GM12878 (cell line): ENCODE measurements around the gene ADCY1. TPM values are rescaled to one million over a fixed set of nuclear protein-coding genes. Genes with fewer than 3 reads are reported as not detected.
A peak's percentile ranks its signal among the peaks of the same experiment; 100 is the strongest.

Source experiments
- ATAC-seq: fragments of 200-7000 bp; cut with Tn5 transposase; 3 replicates; pipeline ENCODE4 v1.9.1; 2020; ENCODE audit warnings: mild to moderate bottlenecking, moderate library complexity
- BruUV-seq: library from RNA; stranded (reverse); fragments of 400-500 nt; replicated peaks from 2 replicates; lab custom pipeline; 2021; lab: Mats Ljungman, UMichigan
- CTCF ChIA-PET: fragments of 300-600 bp; sonication (Branson Sonifier 250); formaldehyde crosslinking; extraction: SDS; loops from one replicate; lab custom pipeline; 2021; ENCODE audit warnings: inconsistent platforms; lab: Yijun Ruan, JAX
- POLR2A ChIA-PET: fragments of 350-600 bp; formaldehyde crosslinking; extraction: SDS; loops from one replicate; lab custom pipeline; 2021; ENCODE audit warnings: inconsistent platforms; lab: Charles Lee
- RAD21 ChIA-PET: fragments of 300-600 bp; sonication (Branson Sonifier 250); formaldehyde crosslinking; loops from one replicate; lab custom pipeline; 2023; ENCODE audit warnings: antibody characterized with exemption; ENCODE audit not compliant: unreplicated experiment; lab: Charles Lee
- SMC1A ChIA-PET: fragments of 300-600 bp; sonication (Branson Sonifier 250); formaldehyde crosslinking; loops from one replicate; lab custom pipeline; 2023; ENCODE audit not compliant: unreplicated experiment, uncharacterized antibody; lab: Charles Lee
- DNase-seq: peaks from one replicate; pipeline ENCODE4 v3.0.0-alpha.2; 2011; ENCODE audit warnings: low read depth, low spot score
- FAIRE-seq: peaks from 3 replicates; lab custom pipeline; 2011; peaks lifted over from hg19 to GRCh38; lab: Jason Lieb, UNC
- H2AFZ ChIP-seq: 2 replicates; pipeline ENCODE4 v1.6.0; 2011; ENCODE audit warnings: low read depth, low read length, control low read depth; ENCODE audit not compliant: control insufficient read depth
- H3K27ac ChIP-seq: 2 replicates; pipeline ENCODE4 v1.5.1; 2011; ENCODE audit warnings: control low read depth; ENCODE audit not compliant: control insufficient read depth, insufficient read depth
- H3K27me3 ChIP-seq, 2 experiments: replicated peaks in 1 of 2; 2 replicates each; pipeline versions ENCODE4 v1.6.0 to v1.6.1; 2011; ENCODE audit warnings: low read length in 1 of 2; ENCODE audit not compliant: control insufficient read depth in 2 of 2, insufficient read depth in 2 of 2
- H3K36me3 ChIP-seq, 2 experiments: 2 replicates each; pipeline ENCODE4 v1.5.1; 2011; ENCODE audit warnings: low read length in 1 of 2; ENCODE audit not compliant: control insufficient read depth in 2 of 2, insufficient read depth in 2 of 2
- H3K4me1 ChIP-seq: 2 replicates; pipeline ENCODE4 v1.6.1; 2011; ENCODE audit warnings: mild to moderate bottlenecking, low read length, moderate library complexity, mixed read lengths; ENCODE audit not compliant: control insufficient read depth, insufficient read depth
- H3K4me2 ChIP-seq: 2 replicates; pipeline ENCODE4 v1.6.0; 2011; ENCODE audit warnings: control low read depth; ENCODE audit not compliant: control insufficient read depth, insufficient read depth
- H3K4me3 ChIP-seq: fragments of 200-600 bp; sonication (generic); 2 replicates; pipeline ENCODE4 v1.5.1; 2016
- H3K79me2 ChIP-seq: 2 replicates; pipeline ENCODE4 v1.6.0; 2011; ENCODE audit warnings: low read length; ENCODE audit not compliant: control insufficient read depth, insufficient read depth
- H3K9ac ChIP-seq: 2 replicates; pipeline ENCODE4 v1.8.0; 2011; ENCODE audit warnings: low read length, control low read depth, mixed read lengths; ENCODE audit not compliant: control insufficient read depth, insufficient read depth
- H3K9me3 ChIP-seq: replicated peaks from 3 replicates; pipeline ENCODE4 v1.5.1; 2011; ENCODE audit warnings: mild to moderate bottlenecking, low read length; ENCODE audit not compliant: control insufficient read depth, insufficient read depth
- H4K20me1 ChIP-seq: 2 replicates; pipeline ENCODE4 v1.6.0; 2011; ENCODE audit not compliant: control insufficient read depth, insufficient read depth
- CTCF ChIP-seq, 3 experiments: IDR thresholded peaks in 2 of 3; conservative IDR thresholded peaks in 1 of 3; 2 replicates each; pipeline ENCODE4 v1.5.1; 2011; ENCODE audit warnings: low read depth in 3 of 3, low read length in 3 of 3, mild to moderate bottlenecking in 3 of 3, control low read depth in 2 of 3, moderate library complexity in 2 of 3, inconsistent platforms in 1 of 3, mixed read lengths in 1 of 3; ENCODE audit not compliant: control insufficient read depth in 2 of 3, insufficient read depth in 1 of 3; ENCODE audit errors: extremely low read depth in 1 of 3
- E4F1 ChIP-seq: fragments of 450-650 bp; IDR thresholded peaks from 2 replicates; pipeline ENCODE4 v1.6.1; 2018; ENCODE audit warnings: borderline replicate concordance, mild to moderate bottlenecking; ENCODE audit not compliant: partially characterized antibody
- RAD21 ChIP-seq: IDR thresholded peaks from 2 replicates; pipeline ENCODE4 v1.6.1; 2011; ENCODE audit warnings: mild to moderate bottlenecking, low read depth, low read length, moderate library complexity; ENCODE audit not compliant: insufficient read depth
- SMC3 ChIP-seq: IDR thresholded peaks from 2 replicates; pipeline ENCODE4 v1.6.1; 2011; ENCODE audit warnings: low read length, improper control_type of control experiment, borderline replicate concordance
- SPI1 ChIP-seq: IDR thresholded peaks from 2 replicates; pipeline ENCODE4 v1.6.1; 2011; ENCODE audit warnings: low read depth, mild to moderate bottlenecking, low read length, moderate library complexity, borderline replicate concordance; ENCODE audit not compliant: insufficient read depth
- ZNF217 ChIP-seq: fragments of 450-650 bp; IDR thresholded peaks from 2 replicates; pipeline ENCODE4 v1.6.1; 2017; ENCODE audit warnings: antibody characterized with exemption, mild to moderate bottlenecking
- WGBS: methylation state at CpG from one replicate; pipeline ENCODE4 v1.1.6; 2016; ENCODE audit warnings: low lambda C conversion rate; ENCODE audit not compliant: insufficient replicate concordance, insufficient coverage; ENCODE audit errors: missing lambda C conversion rate; 5-methylcytosine and 5-hydroxymethylcytosine counted together
- in situ Hi-C: fragments of 300-500 bp; cut with MboI; formaldehyde crosslinking; loops from 9 replicates; pipeline ENCODE4 v1.14.3; 2018; ENCODE audit warnings: mixed read lengths
- intact Hi-C: fragments of 100-400 bp; cut with micrococcal nuclease; formaldehyde crosslinking; loops from one replicate; pipeline ENCODE4 v1.14.2; 2022; ENCODE audit not compliant: unreplicated experiment
- polyA plus RNA-seq, 11 experiments: library from polyadenylated mRNA; depleted of rRNA in 4 of 11; unstranded in 6 of 11; stranded (reverse) in 5 of 11; fragments of >200 nt; fragmentation: Nextera tagmentation in 4 of 11; fragmentation: Illumina TruSeq in 1 of 11; extraction: Ambion mirVana in 4 of 11; extraction: Trizol in 1 of 11; gene quantifications; 1 replicate in 1 of 11; 2 replicates in 10 of 11; pipeline versions ENCODE4 v1.2.1 to v1.2.3, GENCODE V29; 2011 to 2016; ENCODE audit warnings: inconsistent platforms in 2 of 11, missing spikeins in 2 of 11, low read depth in 1 of 11
- total RNA-seq, 4 experiments: library from RNA; depleted of rRNA in 3 of 4; stranded (reverse); fragments of >200 nt in 3 of 4; fragmentation: Illumina TruSeq in 1 of 4; extraction: Trizol in 1 of 4; gene quantifications; 2 replicates each; pipeline versions ENCODE4 v1.2.1 to v1.2.3, GENCODE V29; 2013 to 2021

The ADCY1 gene
- total and polyA plus RNA-seq, 10 of the 15 experiments (the other 5 are each of a cell fraction or from before 2014, with no cell fraction given) = 0.13 to 1.4 (median 0.45) TPM; not detected in 1

- intact Hi-C loops = loop anchor here (1.0 kb wide), 1 partner anchor 192 kb away; no protein-coding TSS in a partner anchor
- ATAC-seq (no peak), FAIRE-seq (no peak), DNase-seq (no peak)
- H2AFZ ChIP-seq = no peak overlapping the region
- in situ Hi-C loops = no loop called here
- H3K9me3 ChIP-seq = no peaks in the 10 kb centered on the region
- no peak overlapping the region for H3K27ac ChIP-seq
- CTCF ChIA-PET = interaction anchor here (0.8 to 2.2 kb wide), 11 partner anchors 8 to 208 kb away, joined by 3 to 28 read pairs (median 4); no protein-coding TSS in a partner anchor
- RAD21 ChIA-PET = interaction anchor here (2.6 kb wide), 1 partner anchor 192 kb away, joined by 18 read pairs; no protein-coding TSS in a partner anchor
- BruUV-seq = no TSS peak
- no peaks in the 10 kb centered on the region for H3K79me2 ChIP-seq
- SMC1A ChIA-PET = interaction anchor here (1.1 to 1.8 kb wide), 2 partner anchors 14 to 191 kb away, joined by 3 to 8 read pairs; no protein-coding TSS in a partner anchor
- H3K4me2 ChIP-seq = no peak overlapping the region
- no peaks in the 10 kb centered on the region for H3K4me1 ChIP-seq
- no peaks in the 10 kb centered on the region for H4K20me1 ChIP-seq
- H3K36me3 ChIP-seq = no peaks in the 10 kb centered on the region
- POLR2A ChIA-PET = no interaction called here
- no peak overlapping the region for H3K9ac ChIP-seq
- TF ChIP-seq SPI1 = no peak
- H3K27me3 ChIP-seq = no peaks in the 10 kb centered on the region
- H3K4me3 ChIP-seq = no peak overlapping the region
- WGBS = 39% methylated on average over 13 of the region's 15 CpGs
Observed at GRCh38 chr7:45662540-45663166, 88.5 kb downstream of the ADCY1 start.

- DNase-seq = no peak
- Histone ChIP-seq H3K27ac (no peak overlapping the region), H3K27me3 (no peaks in the 10 kb centered on the region), H3K79me2 (no peaks in the 10 kb centered on the region), H3K4me1 (no peaks in the 10 kb centered on the region)
- SMC1A ChIA-PET = interaction anchor here (0.7 to 1.8 kb wide), 5 partner anchors 13 to 1490 kb away, joined by 3 to 8 read pairs (median 3); no protein-coding TSS in a partner anchor
- ATAC-seq = peak; percentile 88
- in situ Hi-C loops = no loop called here
- no TSS peak for BruUV-seq
- TF ChIP-seq E4F1 (no peak), ZNF217 (no peak), CTCF (IDR thresholded peaks at IDR 0.05 in 2 of 3, conservative IDR thresholded peaks at IDR 0.05 in 1 of 3; ENCODE audit: control insufficient read depth in 2 of 3, extremely low read depth in 1 of 3, insufficient read depth in 1 of 3, low read depth in 3 of 3, low read length in 3 of 3) (peak; percentile 43 to 74 (median 63)), SMC3 (peak; percentile 31; the same call in 1 of the 2 replicates), RAD21 (peak; percentile 52)
- TF ChIP-seq, all 136 proteins: peak for 3
- intact Hi-C loops = loop anchor here (1.0 kb wide), 1 partner anchor 191 kb away; no protein-coding TSS in a partner anchor
- Histone ChIP-seq H3K9ac (no peak overlapping the region), H3K9me3 (no peaks in the 10 kb centered on the region), H3K4me2 (no peak overlapping the region), H3K36me3 (no peaks in the 10 kb centered on the region), H3K4me3 (no peak overlapping the region), H4K20me1 (no peaks in the 10 kb centered on the region), H2AFZ (no peak overlapping the region)
- POLR2A ChIA-PET = no interaction called here
- FAIRE-seq = no peak
- CTCF ChIA-PET = interaction anchor here (0.8 to 2.2 kb wide), 14 partner anchors 9 to 228 kb away, joined by 3 to 28 read pairs (median 4); no protein-coding TSS in a partner anchor
- RAD21 ChIA-PET = interaction anchor here (1.0 to 2.6 kb wide), 2 partner anchors 192 to 194 kb away, joined by 3 to 18 read pairs; no protein-coding TSS in a partner anchor
- WGBS = 57% methylated on average over 20 of the region's 20 CpGs
Observed at GRCh38 chr7:45663167-45663921, 89.2 kb downstream of the ADCY1 start.
